WTC11 (cell line): ENCODE results near the gene THAP6.

ENCODE experiments used
- CBFB ChIP-seq: sonication (generic); formaldehyde crosslinking; IDR thresholded peaks from 2 replicates; pipeline ENCODE4 v1.8.1; 2022; ENCODE audit warnings: mild to moderate bottlenecking, low read depth, missing genetic modification reagents
- CTCF ChIP-seq: fragments of 200-600 bp; IDR thresholded peaks from 2 replicates; pipeline ENCODE4 v1.8.0; 2022; ENCODE audit warnings: antibody characterized with exemption
- E2F1 ChIP-seq: sonication (generic); formaldehyde crosslinking; IDR thresholded peaks from 2 replicates; pipeline ENCODE4 v1.8.0; 2022; ENCODE audit warnings: mild to moderate bottlenecking, missing genetic modification reagents
- E2F4 ChIP-seq: sonication (generic); formaldehyde crosslinking; IDR thresholded peaks from 2 replicates; pipeline ENCODE4 v1.8.1; 2022; ENCODE audit warnings: low read depth, mild to moderate bottlenecking, moderate library complexity, missing genetic modification reagents, borderline replicate concordance
- E2F5 ChIP-seq: sonication (generic); formaldehyde crosslinking; IDR thresholded peaks from 2 replicates; pipeline ENCODE4 v1.8.1; 2022; ENCODE audit warnings: mild to moderate bottlenecking, moderate library complexity, missing genetic modification reagents
- ETV6 ChIP-seq: sonication (generic); formaldehyde crosslinking; IDR thresholded peaks from 2 replicates; pipeline ENCODE4 v1.8.1; 2022; ENCODE audit warnings: mild to moderate bottlenecking, missing genetic modification reagents
- FOXK1 ChIP-seq: sonication (generic); formaldehyde crosslinking; IDR thresholded peaks from 2 replicates; pipeline ENCODE4 v1.8.0; 2022; ENCODE audit warnings: mild to moderate bottlenecking, moderate library complexity, missing genetic modification reagents
- MLX ChIP-seq: sonication (generic); formaldehyde crosslinking; IDR thresholded peaks from 2 replicates; pipeline ENCODE4 v1.8.1; 2023; ENCODE audit warnings: mild to moderate bottlenecking, missing genetic modification reagents, moderate library complexity
- PREB ChIP-seq: sonication (generic); formaldehyde crosslinking; IDR thresholded peaks from 2 replicates; pipeline ENCODE4 v1.8.1; 2022; ENCODE audit warnings: mild to moderate bottlenecking, missing genetic modification reagents, moderate library complexity, borderline replicate concordance
- SP1 ChIP-seq: sonication (generic); formaldehyde crosslinking; conservative IDR thresholded peaks from 2 replicates; pipeline ENCODE4 v1.8.1; 2022; ENCODE audit warnings: missing genetic modification reagents
- ZNF416 ChIP-seq: fragments of 250-450 bp; sonication (Bioruptor Pico); IDR thresholded peaks from 2 replicates; pipeline ENCODE4 v1.9.0; 2021; ENCODE audit warnings: mild to moderate bottlenecking, inconsistent platforms
- ZNF423 ChIP-seq: fragments of 250-450 bp; sonication (Bioruptor Pico); IDR thresholded peaks from 2 replicates; pipeline ENCODE4 v2.1.2; 2022; ENCODE audit warnings: mild to moderate bottlenecking, moderate library complexity

GRCh38 chr4:75565481-75565880, 51.2 kb downstream of the THAP6 start:
- TF ChIP-seq ZNF423 (no peak), E2F4 (no peak), CTCF (no peak), E2F1 (CRISPR knock-in tag) (no peak), CBFB (CRISPR knock-in tag) (no peak), ETV6 (no peak), ZNF416 (no peak), E2F5 (CRISPR knock-in tag) (no peak), FOXK1 (CRISPR knock-in tag) (no peak), SP1 (CRISPR knock-in tag) (no peak), PREB (CRISPR knock-in tag) (no peak), MLX (no peak)
